GM12892 (cell line): ENCODE results near the gene PFN2.

Experiments
- POLR2A ChIP-seq: IDR thresholded peaks from 2 replicates; pipeline ENCODE4 v1.6.1; 2011; ENCODE audit warnings: low read depth, low read length, control low read depth
- POLR2AphosphoS5 ChIP-seq: IDR thresholded peaks from 2 replicates; pipeline ENCODE4 v1.6.1; 2011; ENCODE audit warnings: low read depth, low read length, control low read depth
- TAF1 ChIP-seq: IDR thresholded peaks from 2 replicates; pipeline ENCODE4 v1.6.1; 2011; ENCODE audit warnings: low read depth, mild to moderate bottlenecking, control low read depth, low read length, borderline replicate concordance

DNA sequence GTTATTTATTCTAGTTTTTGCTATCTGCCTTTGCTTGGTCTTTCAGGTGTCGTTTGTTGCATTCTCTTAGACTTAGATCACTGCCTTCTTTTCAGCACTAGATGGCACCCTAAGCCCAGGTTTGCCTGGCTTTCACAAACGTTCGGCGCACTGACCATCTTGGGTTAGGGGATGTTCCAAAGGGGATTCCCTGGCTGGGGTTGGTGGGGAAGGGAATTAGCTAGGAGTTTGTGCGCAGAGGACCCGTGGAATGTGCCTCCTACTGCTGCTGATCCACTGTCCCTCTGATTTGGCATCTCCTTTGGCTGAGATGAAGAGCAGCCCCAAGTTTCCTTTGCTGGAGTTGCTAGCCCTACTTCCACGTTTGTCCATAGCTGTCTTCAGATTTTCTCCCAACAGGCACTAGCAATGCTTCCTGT is 33.9 kb downstream of the PFN2 start:
- TF ChIP-seq POLR2A (no peak), POLR2AphosphoS5 (no peak), TAF1 (no peak)
